Measurements from ENCODE around the gene MACF1. TPM values are rescaled to one million over a fixed set of nuclear protein-coding genes. Genes with fewer than 3 reads are reported as not detected.

Gene MACF1
- polyA plus RNA-seq, 1 of the 3 experiments (the other 2 are of a cell fraction), result 37.6 TPM

DNA sequence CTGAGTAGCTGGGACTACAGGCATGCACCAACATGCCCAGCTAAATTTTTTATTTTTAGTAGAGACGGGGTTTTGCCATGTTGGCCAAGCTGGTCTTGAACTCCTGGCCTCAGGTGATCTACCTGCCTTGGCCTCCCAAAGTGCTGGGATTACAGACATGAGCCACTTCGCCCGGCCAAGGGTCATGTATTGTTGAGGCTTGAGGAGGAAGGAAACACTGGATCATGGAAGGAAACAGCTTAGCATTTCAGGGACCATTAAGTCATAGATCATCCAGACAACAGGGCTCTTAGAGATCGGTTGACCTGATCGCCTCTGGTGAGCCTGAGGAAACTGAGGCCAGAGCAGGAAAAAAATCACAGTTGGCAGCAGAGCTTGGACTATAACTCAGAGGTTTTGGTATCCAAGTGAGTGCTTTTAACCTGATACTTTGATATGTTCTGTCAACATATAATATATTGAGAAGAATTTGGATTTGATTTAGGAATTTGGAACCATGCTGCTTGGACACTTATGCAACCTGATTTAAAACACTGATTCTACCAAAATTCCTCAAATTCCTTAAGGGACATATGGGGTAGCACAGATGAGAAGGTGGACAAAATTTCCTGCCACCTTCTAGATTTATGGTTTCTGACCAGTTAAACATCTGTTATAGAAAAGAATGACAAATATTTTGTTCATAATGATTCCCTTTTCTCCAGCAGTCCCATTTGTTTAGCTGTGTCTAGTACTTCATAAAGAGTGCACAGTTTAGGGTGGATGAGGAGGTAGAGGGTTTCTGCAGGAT, 273.8 kb downstream of the MACF1 start:
- 97% methylated on average over 5 of the region's 5 CpGs for WGBS (ENCODE audit: low lambda C conversion rate)

GRCh38 chr1:39481289-39481688, 276.8 kb downstream of the MACF1 start:
- H4K20me1 ChIP-seq (ENCODE audit: insufficient read depth), result no peaks in the 10 kb centered on the region

More for the DNA sequence above, 273.8 kb downstream of the MACF1 start:
- H3F3A ChIP-seq (replicated peaks; ENCODE audit: insufficient read depth), result peaks cover 4% of the 10 kb centered on the region
- DNase-seq, result no peak
- no peaks in the 10 kb centered on the region for H3K79me2 ChIP-seq (ENCODE audit: insufficient read depth)
- CTCF ChIA-PET, result interaction anchor here (1.1 to 1.4 kb wide), 3 partner anchors 9 to 16 kb away, joined by 3 to 4 read pairs (median 3); no protein-coding TSS in a partner anchor
- H3K4me2 ChIP-seq, result no peak overlapping the region
- H3K4me1 ChIP-seq (ENCODE audit: control insufficient read depth in 1 of 2, insufficient read depth in 2 of 2, low read depth in 1 of 2, low read length in 1 of 2), result no peaks in the 10 kb centered on the region
- no peaks in the 10 kb centered on the region for H4K20me1 ChIP-seq (ENCODE audit: insufficient read depth)
- H3K4me3 ChIP-seq (ENCODE audit: low read depth in 2 of 2, low read length in 1 of 2), result no peak overlapping the region
- H3K27ac ChIP-seq (ENCODE audit: low read depth in 2 of 2, low read length in 1 of 2), result no peak overlapping the region
- no peaks in the 10 kb centered on the region for H3K27me3 ChIP-seq (ENCODE audit: insufficient read depth)
- TF ChIP-seq, protein P1, sequence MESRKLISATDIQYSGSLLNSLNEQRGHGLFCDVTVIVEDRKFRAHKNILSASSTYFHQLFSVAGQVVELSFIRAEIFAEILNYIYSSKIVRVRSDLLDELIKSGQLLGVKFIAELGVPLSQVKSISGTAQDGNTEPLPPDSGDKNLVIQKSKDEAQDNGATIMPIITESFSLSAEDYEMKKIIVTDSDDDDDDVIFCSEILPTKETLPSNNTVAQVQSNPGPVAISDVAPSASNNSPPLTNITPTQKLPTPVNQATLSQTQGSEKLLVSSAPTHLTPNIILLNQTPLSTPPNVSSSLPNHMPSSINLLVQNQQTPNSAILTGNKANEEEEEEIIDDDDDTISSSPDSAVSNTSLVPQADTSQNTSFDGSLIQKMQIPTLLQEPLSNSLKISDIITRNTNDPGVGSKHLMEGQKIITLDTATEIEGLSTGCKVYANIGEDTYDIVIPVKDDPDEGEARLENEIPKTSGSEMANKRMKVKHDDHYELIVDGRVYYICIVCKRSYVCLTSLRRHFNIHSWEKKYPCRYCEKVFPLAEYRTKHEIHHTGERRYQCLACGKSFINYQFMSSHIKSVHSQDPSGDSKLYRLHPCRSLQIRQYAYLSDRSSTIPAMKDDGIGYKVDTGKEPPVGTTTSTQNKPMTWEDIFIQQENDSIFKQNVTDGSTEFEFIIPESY (IDR thresholded peaks at IDR 0.05; ENCODE audit: borderline replicate concordance, low read depth), result no peak
- no peak for TF ChIP-seq MXI1 (IDR thresholded peaks at IDR 0.05; ENCODE audit: low read depth, low read length)
- no peak for TF ChIP-seq USF1 (IDR thresholded peaks at IDR 0.05; ENCODE audit: borderline replicate concordance, low read depth)
- no peak for TF ChIP-seq TAF1 (IDR thresholded peaks at IDR 0.05; ENCODE audit: borderline replicate concordance, low read depth, low read length)
- no peak for TF ChIP-seq TCF12 (IDR thresholded peaks at IDR 0.05)
- no peak for TF ChIP-seq NRF1 (IDR thresholded peaks at IDR 0.05; ENCODE audit: low read depth, low read length)
- TF ChIP-seq MEF2A (IDR thresholded peaks at IDR 0.05; ENCODE audit: borderline replicate concordance, low read depth), result no peak
- no peak for TF ChIP-seq SIN3A (IDR thresholded peaks at IDR 0.05; ENCODE audit: borderline replicate concordance, low read depth, low read length)
- TF ChIP-seq EZH2phosphoT487 (IDR thresholded peaks at IDR 0.05; ENCODE audit: borderline replicate concordance, low read depth), result no peak
- no peak for TF ChIP-seq CHD2 (IDR thresholded peaks at IDR 0.05; ENCODE audit: low read length, partially characterized antibody)
- TF ChIP-seq FOXJ3 (CRISPR knock-in tag; IDR thresholded peaks at IDR 0.05), result no peak
- no peaks in the 10 kb centered on the region for H3K9me2 ChIP-seq
- no peak overlapping the region for H3K9ac ChIP-seq
- peaks cover 45 to 55% of the 10 kb centered on the region in 2 experiments for H3K36me3 ChIP-seq (replicated peaks in 1 of 2; ENCODE audit: control insufficient read depth in 1 of 2, insufficient read depth in 2 of 2, low read length in 1 of 2)
- POLR2A ChIA-PET, result no interaction called here
- H3K9me3 ChIP-seq, result no peaks in the 10 kb centered on the region
- H2AFZ ChIP-seq (ENCODE audit: low read depth), result no peak overlapping the region

More at GRCh38 chr1:39481289-39481688, 276.8 kb downstream of the MACF1 start:
- no peaks in the 10 kb centered on the region for H3K79me2 ChIP-seq (ENCODE audit: insufficient read depth)
- H3K36me3 ChIP-seq (replicated peaks in 1 of 2; ENCODE audit: control insufficient read depth in 1 of 2, insufficient read depth in 2 of 2, low read length in 1 of 2), result peaks cover 67 to 70% of the 10 kb centered on the region in 2 experiments
- H3K27ac ChIP-seq (ENCODE audit: low read depth in 2 of 2, low read length in 1 of 2), result no peak overlapping the region
- 87% methylated on average over 6 of the region's 6 CpGs for WGBS (ENCODE audit: low lambda C conversion rate)
- DNase-seq, result no peak
- no peak overlapping the region for H2AFZ ChIP-seq (ENCODE audit: low read depth)
- H3F3A ChIP-seq (replicated peaks; ENCODE audit: insufficient read depth), result peaks cover 14% of the 10 kb centered on the region
- TF ChIP-seq IRF3 (IDR thresholded peaks at IDR 0.05; ENCODE audit: low read depth, low read length) (no peak), YY1 (IDR thresholded peaks at IDR 0.05; ENCODE audit: low read depth) (no peak), FOSL2 (IDR thresholded peaks at IDR 0.05; ENCODE audit: borderline replicate concordance, low read depth) (no peak)
- POLR2A ChIA-PET, result no interaction called here
- no peaks in the 10 kb centered on the region for H3K27me3 ChIP-seq (ENCODE audit: insufficient read depth)
- H3K9me2 ChIP-seq, result no peaks in the 10 kb centered on the region
- no peaks in the 10 kb centered on the region for H3K4me1 ChIP-seq (ENCODE audit: control insufficient read depth in 1 of 2, insufficient read depth in 2 of 2, low read depth in 1 of 2, low read length in 1 of 2)
- H3K4me2 ChIP-seq, result no peak overlapping the region
- H3K9me3 ChIP-seq, result no peaks in the 10 kb centered on the region
- CTCF ChIA-PET, result interaction anchor here (1.1 kb wide), 1 partner anchor 58 kb away, joined by 3 read pairs; no protein-coding TSS in a partner anchor
- H3K4me3 ChIP-seq (ENCODE audit: low read depth in 2 of 2, low read length in 1 of 2), result no peak overlapping the region
- no peak overlapping the region for H3K9ac ChIP-seq

Data from SK-N-SH (cell line).